ENCODE data around the gene RPP14.

The RPP14 gene

GRCh38 chr3:58291671-58292338 is 14.2 kb upstream of the RPP14 start:
- H3K4me3 ChIP-seq (ENCODE audit: control insufficient read depth in 1 of 7, extremely low read depth in 1 of 7, insufficient read depth in 4 of 7, low read depth in 2 of 7, low read length in 6 of 7) = no peak overlapping the region
- POLR2A ChIA-PET = no interaction called here
- H3K4me1 ChIP-seq (ENCODE audit: control extremely low read depth in 1 of 4, control insufficient read depth in 4 of 4, insufficient read depth in 4 of 4, low read length in 3 of 4) = no peaks in the 10 kb centered on the region

GRCh38 chr3:58292866-58293265 is 13.2 kb upstream of the RPP14 start:
- Histone ChIP-seq H3K9me3 (ENCODE audit: control extremely low read depth in 1 of 5, control insufficient read depth in 4 of 5, insufficient read depth in 2 of 5, low read depth in 1 of 5, low read length in 4 of 5) (no peaks in the 10 kb centered on the region), H3K27me3 (replicated peaks in 2 of 5; ENCODE audit: control insufficient read depth in 4 of 5, insufficient read depth in 5 of 5, low read length in 4 of 5) (no peaks in the 10 kb centered on the region), H3K4me3 (ENCODE audit: control insufficient read depth in 1 of 7, extremely low read depth in 1 of 7, insufficient read depth in 4 of 7, low read depth in 2 of 7, low read length in 6 of 7) (no peak overlapping the region), H3K27ac (ENCODE audit: insufficient read depth in 1 of 2, low read depth in 1 of 2, low read length in 2 of 2, poor library complexity in 1 of 2, severe bottlenecking in 2 of 2) (no peak overlapping the region), H3K4me1 (ENCODE audit: control extremely low read depth in 1 of 4, control insufficient read depth in 4 of 4, insufficient read depth in 4 of 4, low read length in 3 of 4) (no peaks in the 10 kb centered on the region), H3K36me3 (ENCODE audit: control insufficient read depth in 4 of 4, insufficient read depth in 4 of 4, low read length in 3 of 4) (peaks cover 0 to 2% (median 0%) of the 10 kb centered on the region in 4 experiments)
- POLR2A ChIA-PET = interaction anchor here (0.6 kb wide), 1 partner anchor 514 kb away, joined by 3 read pairs; no protein-coding TSS in a partner anchor
- CTCF ChIA-PET = interaction anchor here (0.9 to 1.5 kb wide), 5 partner anchors 14 to 126 kb away, joined by 3 to 6 read pairs (median 4); partner anchors contain the start of genes HTD2 and RPP14
- DNase-seq = no peak
- 96% methylated on average over 9 of the region's 10 CpGs for WGBS (ENCODE audit: insufficient coverage)

More at GRCh38 chr3:58291671-58292338, 14.2 kb upstream of the RPP14 start:
- Histone ChIP-seq H3K27ac (ENCODE audit: insufficient read depth in 1 of 2, low read depth in 1 of 2, low read length in 2 of 2, poor library complexity in 1 of 2, severe bottlenecking in 2 of 2) (no peak overlapping the region), H3K36me3 (ENCODE audit: control insufficient read depth in 4 of 4, insufficient read depth in 4 of 4, low read length in 3 of 4) (peaks cover 0 to 2% (median 0%) of the 10 kb centered on the region in 4 experiments), H3K27me3 (replicated peaks in 2 of 5; ENCODE audit: control insufficient read depth in 4 of 5, insufficient read depth in 5 of 5, low read length in 4 of 5) (no peaks in the 10 kb centered on the region), H3K9me3 (ENCODE audit: control extremely low read depth in 1 of 5, control insufficient read depth in 4 of 5, insufficient read depth in 2 of 5, low read depth in 1 of 5, low read length in 4 of 5) (no peaks in the 10 kb centered on the region)
- DNase-seq = no peak
- CTCF ChIA-PET = interaction anchor here (0.7 to 1.5 kb wide), 3 partner anchors 15 to 279 kb away, joined by 3 to 6 read pairs (median 5); partner anchors contain the start of genes HTD2 and RPP14
- WGBS (ENCODE audit: insufficient coverage) = 84% methylated on average over 8 of the region's 9 CpGs

GRCh38 chr3:58293516-58293915 is 12.5 kb upstream of the RPP14 start:
- H3K27me3 ChIP-seq (replicated peaks in 2 of 5; ENCODE audit: control insufficient read depth in 4 of 5, insufficient read depth in 5 of 5, low read length in 4 of 5) = no peaks in the 10 kb centered on the region
- peaks cover 0 to 2% (median 0%) of the 10 kb centered on the region in 4 experiments for H3K36me3 ChIP-seq (ENCODE audit: control insufficient read depth in 4 of 4, insufficient read depth in 4 of 4, low read length in 3 of 4)
- CTCF ChIA-PET = interaction anchor here (0.9 to 1.4 kb wide), 4 partner anchors 75 to 180 kb away, joined by 3 to 4 read pairs (median 3); no protein-coding TSS in a partner anchor
- WGBS (ENCODE audit: insufficient coverage) = 60% methylated on average over 1 of the region's 9 CpGs
- POLR2A ChIA-PET = no interaction called here
- H3K9me3 ChIP-seq (ENCODE audit: control extremely low read depth in 1 of 5, control insufficient read depth in 4 of 5, insufficient read depth in 2 of 5, low read depth in 1 of 5, low read length in 4 of 5) = no peaks in the 10 kb centered on the region
- DNase-seq = no peak
- no peak overlapping the region for H3K4me3 ChIP-seq (ENCODE audit: control insufficient read depth in 1 of 7, extremely low read depth in 1 of 7, insufficient read depth in 4 of 7, low read depth in 2 of 7, low read length in 6 of 7)
- no peak overlapping the region for H3K27ac ChIP-seq (ENCODE audit: insufficient read depth in 1 of 2, low read depth in 1 of 2, low read length in 2 of 2, poor library complexity in 1 of 2, severe bottlenecking in 2 of 2)
- no peaks in the 10 kb centered on the region for H3K4me1 ChIP-seq (ENCODE audit: control extremely low read depth in 1 of 4, control insufficient read depth in 4 of 4, insufficient read depth in 4 of 4, low read length in 3 of 4)

- H3K4me3 ChIP-seq (ENCODE audit: control insufficient read depth in 1 of 7, extremely low read depth in 1 of 7, insufficient read depth in 4 of 7, low read depth in 2 of 7, low read length in 6 of 7) = no peak overlapping the region
- CTCF ChIA-PET = interaction anchor here (0.9 to 6.0 kb wide), 7 partner anchors 8 to 297 kb away, joined by 3 to 70 read pairs (median 4); no protein-coding TSS in a partner anchor
- no peaks in the 10 kb centered on the region for H3K4me1 ChIP-seq (ENCODE audit: control extremely low read depth in 1 of 4, control insufficient read depth in 4 of 4, insufficient read depth in 4 of 4, low read length in 3 of 4)
- H3K36me3 ChIP-seq (ENCODE audit: control insufficient read depth in 4 of 4, insufficient read depth in 4 of 4, low read length in 3 of 4) = peaks cover 0 to 2% (median 0%) of the 10 kb centered on the region in 4 experiments
- no peak overlapping the region for H3K27ac ChIP-seq (ENCODE audit: insufficient read depth in 1 of 2, low read depth in 1 of 2, low read length in 2 of 2, poor library complexity in 1 of 2, severe bottlenecking in 2 of 2)
- peaks cover 0 to 4% (median 0%) of the 10 kb centered on the region in 5 experiments for H3K27me3 ChIP-seq (replicated peaks in 2 of 5; ENCODE audit: control insufficient read depth in 4 of 5, insufficient read depth in 5 of 5, low read length in 4 of 5)
- no peak for DNase-seq
- 77% methylated on average over 5 of the region's 5 CpGs for WGBS (ENCODE audit: insufficient coverage)
- POLR2A ChIA-PET = no interaction called here
- peaks cover 0 to 4% (median 0%) of the 10 kb centered on the region in 5 experiments for H3K9me3 ChIP-seq (ENCODE audit: control extremely low read depth in 1 of 5, control insufficient read depth in 4 of 5, insufficient read depth in 2 of 5, low read depth in 1 of 5, low read length in 4 of 5)
Observed at GRCh38 chr3:58296269-58296668, 9.8 kb upstream of the RPP14 start.

GRCh38 chr3:58296843-58297242 is 9.2 kb upstream of the RPP14 start:
- CTCF ChIA-PET = interaction anchor here (0.7 to 6.0 kb wide), 4 partner anchors 10 to 298 kb away, joined by 3 to 70 read pairs (median 25); partner anchors contain the start of gene HTD2
- Histone ChIP-seq H3K4me1 (ENCODE audit: control extremely low read depth in 1 of 4, control insufficient read depth in 4 of 4, insufficient read depth in 4 of 4, low read length in 3 of 4) (no peaks in the 10 kb centered on the region), H3K9me3 (ENCODE audit: control extremely low read depth in 1 of 5, control insufficient read depth in 4 of 5, insufficient read depth in 2 of 5, low read depth in 1 of 5, low read length in 4 of 5) (peaks cover 0 to 9% (median 3%) of the 10 kb centered on the region in 5 experiments), H3K27ac (ENCODE audit: insufficient read depth in 1 of 2, low read depth in 1 of 2, low read length in 2 of 2, poor library complexity in 1 of 2, severe bottlenecking in 2 of 2) (no peak overlapping the region), H3K27me3 (replicated peaks in 2 of 5; ENCODE audit: control insufficient read depth in 4 of 5, insufficient read depth in 5 of 5, low read length in 4 of 5) (peaks cover 0 to 6% (median 0%) of the 10 kb centered on the region in 5 experiments), H3K4me3 (ENCODE audit: control insufficient read depth in 1 of 7, extremely low read depth in 1 of 7, insufficient read depth in 4 of 7, low read depth in 2 of 7, low read length in 6 of 7) (no peak overlapping the region), H3K36me3 (ENCODE audit: control insufficient read depth in 4 of 4, insufficient read depth in 4 of 4, low read length in 3 of 4) (peaks cover 0 to 2% (median 0%) of the 10 kb centered on the region in 4 experiments)
- POLR2A ChIA-PET = no interaction called here
- DNase-seq = no peak
- 100% methylated on average over 5 of the region's 6 CpGs for WGBS (ENCODE audit: insufficient coverage)

GRCh38 chr3:58298190-58298589 is 7.9 kb upstream of the RPP14 start:
- Histone ChIP-seq H3K4me1 (ENCODE audit: control extremely low read depth in 1 of 4, control insufficient read depth in 4 of 4, insufficient read depth in 4 of 4, low read length in 3 of 4) (no peaks in the 10 kb centered on the region), H3K4me3 (ENCODE audit: control insufficient read depth in 1 of 7, extremely low read depth in 1 of 7, insufficient read depth in 4 of 7, low read depth in 2 of 7, low read length in 6 of 7) (no peak overlapping the region), H3K27ac (ENCODE audit: insufficient read depth in 1 of 2, low read depth in 1 of 2, low read length in 2 of 2, poor library complexity in 1 of 2, severe bottlenecking in 2 of 2) (no peak overlapping the region), H3K36me3 (ENCODE audit: control insufficient read depth in 4 of 4, insufficient read depth in 4 of 4, low read length in 3 of 4) (peaks cover 0 to 1% (median 0%) of the 10 kb centered on the region in 4 experiments), H3K9me3 (ENCODE audit: control extremely low read depth in 1 of 5, control insufficient read depth in 4 of 5, insufficient read depth in 2 of 5, low read depth in 1 of 5, low read length in 4 of 5) (peaks cover 0 to 14% (median 5%) of the 10 kb centered on the region in 5 experiments), H3K27me3 (replicated peaks in 2 of 5; ENCODE audit: control insufficient read depth in 4 of 5, insufficient read depth in 5 of 5, low read length in 4 of 5) (peaks cover 0 to 6% (median 0%) of the 10 kb centered on the region in 5 experiments)
- DNase-seq = no peak
- ChIA-PET CTCF (interaction anchor here (0.6 to 6.0 kb wide), 5 partner anchors 66 to 131 kb away, joined by 3 to 70 read pairs (median 3); no protein-coding TSS in a partner anchor), POLR2A (no interaction called here)
- WGBS (ENCODE audit: insufficient coverage) = no CpG with 5 or more reads among the region's 3 CpGs

- no peaks in the 10 kb centered on the region for H3K4me1 ChIP-seq (ENCODE audit: control extremely low read depth in 1 of 4, control insufficient read depth in 4 of 4, insufficient read depth in 4 of 4, low read length in 3 of 4)
- H3K9me3 ChIP-seq (ENCODE audit: control extremely low read depth in 1 of 5, control insufficient read depth in 4 of 5, insufficient read depth in 2 of 5, low read depth in 1 of 5, low read length in 4 of 5) = peaks cover 0 to 14% (median 5%) of the 10 kb centered on the region in 5 experiments
- H3K4me3 ChIP-seq (ENCODE audit: control insufficient read depth in 1 of 7, extremely low read depth in 1 of 7, insufficient read depth in 4 of 7, low read depth in 2 of 7, low read length in 6 of 7) = no peak overlapping the region
- no peak for DNase-seq
- ChIA-PET CTCF (interaction anchor here (1.0 to 6.0 kb wide), 12 partner anchors 9 to 434 kb away, joined by 3 to 70 read pairs (median 6); no protein-coding TSS in a partner anchor), POLR2A (no interaction called here)
- peaks cover 0 to 6% (median 0%) of the 10 kb centered on the region in 5 experiments for H3K27me3 ChIP-seq (replicated peaks in 2 of 5; ENCODE audit: control insufficient read depth in 4 of 5, insufficient read depth in 5 of 5, low read length in 4 of 5)
- no CpG with 5 or more reads among the region's 2 CpGs for WGBS (ENCODE audit: insufficient coverage)
- no peak overlapping the region for H3K27ac ChIP-seq (ENCODE audit: insufficient read depth in 1 of 2, low read depth in 1 of 2, low read length in 2 of 2, poor library complexity in 1 of 2, severe bottlenecking in 2 of 2)
- H3K36me3 ChIP-seq (ENCODE audit: control insufficient read depth in 4 of 4, insufficient read depth in 4 of 4, low read length in 3 of 4) = no peaks in the 10 kb centered on the region
Observed at GRCh38 chr3:58299075-58299474, 7.0 kb upstream of the RPP14 start.

Data from common myeloid progenitor, CD34-positive (primary cell).